ENCODE data around the gene MYH4.

Gene MYH4

GRCh38 chr17:10421900-10422542, 47.3 kb downstream of the MYH4 start, which contains the start of gene MYH8:
TSS of gene MYH8 (minus strand) at chr17:10421950. CDS start at chr17:10420227, 1,723 bp downstream.
- no peak for DNase-seq (ENCODE audit: low read depth, low spot score)

GRCh38 chr17:10421211-10421610, 48.1 kb downstream of the MYH4 start:
- DNase-seq (ENCODE audit: low read depth, low spot score): no peak

- DNase-seq (ENCODE audit: low read depth, low spot score): no peak
These were observed 48.5 kb downstream of the MYH4 start for GRCh38 chr17:10420811-10421210.

- DNase-seq (ENCODE audit: low read depth, low spot score): no peak
These were observed 51.9 kb downstream of the MYH4 start for GRCh38 chr17:10417431-10417830.

GRCh38 chr17:10415161-10415560, 54.2 kb downstream of the MYH4 start:
- no peak for DNase-seq (ENCODE audit: low read depth, low spot score)

GRCh38 chr17:10403589-10403988, 65.8 kb downstream of the MYH4 start:
- DNase-seq (ENCODE audit: low read depth, low spot score): no peak

GRCh38 chr17:10398352-10398751, 71.0 kb downstream of the MYH4 start:
- DNase-seq (ENCODE audit: low read depth, low spot score): no peak

GRCh38 chr17:10396524-10397163, 72.7 kb downstream of the MYH4 start:
- DNase-seq (ENCODE audit: low read depth, low spot score): no peak

- no peak for DNase-seq (ENCODE audit: low read depth, low spot score)
These were observed 75.0 kb downstream of the MYH4 start for GRCh38 chr17:10394201-10394887.

Measured in activated naive CD8-positive, alpha-beta T cell treated with anti-CD3 and anti-CD28 coated beads, Interleukin-2, amount 50 U/mL, for 16 hours (primary cell).